Loucy (cell line): Measurements from ENCODE around the gene SMC3.

ENCODE experiments used
- H2AFZ ChIP-seq: fragments of 200-600 bp; sonication (generic); 2 replicates; pipeline ENCODE4 v1.6.0; 2016; ENCODE audit warnings: antibody characterized with exemption, mild to moderate bottlenecking, low read length, moderate library complexity
- H3F3A ChIP-seq: fragments of 200-600 bp; 2 replicates; pipeline ENCODE4 v1.6.0; 2016; ENCODE audit warnings: antibody characterized with exemption, low read depth, mild to moderate bottlenecking
- H3K27me3 ChIP-seq: fragments of 200-600 bp; sonication (generic); 2 replicates; pipeline ENCODE4 v1.6.1; 2014; ENCODE audit warnings: low read length, mild to moderate bottlenecking; ENCODE audit not compliant: insufficient read depth, poor library complexity, severe bottlenecking
- H3K36me3 ChIP-seq: fragments of 200-600 bp; sonication (generic); 2 replicates; pipeline ENCODE4 v1.6.1; 2016; ENCODE audit warnings: low read length; ENCODE audit not compliant: insufficient read depth
- H3K4me1 ChIP-seq: fragments of 200-600 bp; sonication (generic); 2 replicates; pipeline ENCODE4 v1.5.1; 2014; ENCODE audit warnings: low read length, mild to moderate bottlenecking; ENCODE audit not compliant: insufficient read depth, poor library complexity, severe bottlenecking
- H3K4me2 ChIP-seq: fragments of 200-600 bp; sonication (generic); 2 replicates; pipeline ENCODE4 v1.6.0; 2014; ENCODE audit warnings: antibody characterized with exemption, low read length, low read depth, mild to moderate bottlenecking; ENCODE audit not compliant: poor library complexity, severe bottlenecking
- H3K4me3 ChIP-seq: fragments of 200-600 bp; sonication (generic); 2 replicates; pipeline ENCODE4 v1.5.1; 2014; ENCODE audit warnings: low read length, mild to moderate bottlenecking, mixed read lengths; ENCODE audit not compliant: poor library complexity, severe bottlenecking
- H3K79me2 ChIP-seq: fragments of 200-600 bp; sonication (generic); 2 replicates; pipeline ENCODE4 v1.6.1; 2014; ENCODE audit warnings: low read length; ENCODE audit not compliant: insufficient read depth
- H3K9ac ChIP-seq: fragments of 200-600 bp; sonication (generic); 2 replicates; pipeline ENCODE4 v1.6.0; 2014; ENCODE audit warnings: mild to moderate bottlenecking, low read depth, low read length, moderate library complexity; ENCODE audit not compliant: poor library complexity, severe bottlenecking
- H3K9me2 ChIP-seq: fragments of 200-600 bp; sonication (generic); replicated peaks from 2 replicates; pipeline ENCODE4 v1.6.1; 2016; ENCODE audit warnings: low read depth, low read length, mixed read lengths
- H3K9me3 ChIP-seq: fragments of 200-600 bp; sonication (generic); 2 replicates; pipeline ENCODE4 v1.6.1; 2014; ENCODE audit warnings: mild to moderate bottlenecking, antibody characterized with exemption, low read length, low read depth; ENCODE audit not compliant: insufficient read depth
- H4K20me1 ChIP-seq: fragments of 200-600 bp; sonication (generic); 2 replicates; pipeline ENCODE4 v1.6.0; 2014; ENCODE audit warnings: antibody characterized with exemption, low read length, mild to moderate bottlenecking; ENCODE audit not compliant: insufficient read depth, poor library complexity, severe bottlenecking
- CTCF ChIP-seq: fragments of 200-600 bp; sonication (generic); conservative IDR thresholded peaks from 2 replicates; pipeline ENCODE4 v1.5.1; 2014; ENCODE audit warnings: mild to moderate bottlenecking, antibody characterized with exemption, low read length
- EZH2phosphoT487 ChIP-seq: fragments of 200-600 bp; IDR thresholded peaks from 2 replicates; pipeline ENCODE4 v1.6.1; 2018; ENCODE audit warnings: antibody characterized with exemption, mild to moderate bottlenecking, moderate library complexity, borderline replicate concordance

SMC3 gene

GRCh38 chr10:110616493-110617033 lies 49.1 kb downstream of the SMC3 start:
- Histone ChIP-seq H3K27me3 (no peaks in the 10 kb centered on the region), H2AFZ (no peak overlapping the region), H3F3A (no peaks in the 10 kb centered on the region), H3K4me3 (no peak overlapping the region), H3K9me3 (no peaks in the 10 kb centered on the region), H3K79me2 (no peaks in the 10 kb centered on the region), H3K4me2 (no peak overlapping the region), H3K36me3 (no peaks in the 10 kb centered on the region), H3K9ac (no peak overlapping the region), H3K4me1 (no peaks in the 10 kb centered on the region), H4K20me1 (no peaks in the 10 kb centered on the region), H3K9me2 (no peaks in the 10 kb centered on the region)
- TF ChIP-seq EZH2phosphoT487 (no peak), CTCF (no peak)

- H3K9me2 ChIP-seq = no peaks in the 10 kb centered on the region
- no peaks in the 10 kb centered on the region for H3K36me3 ChIP-seq
- H3K27me3 ChIP-seq = no peaks in the 10 kb centered on the region
- no peaks in the 10 kb centered on the region for H3K9me3 ChIP-seq
- H3K9ac ChIP-seq = no peak overlapping the region
- no peak overlapping the region for H3K4me2 ChIP-seq
- H2AFZ ChIP-seq = no peak overlapping the region
- TF ChIP-seq CTCF = no peak
- no peak for TF ChIP-seq EZH2phosphoT487
- H3K4me3 ChIP-seq = no peak overlapping the region
- no peaks in the 10 kb centered on the region for H3F3A ChIP-seq
- no peaks in the 10 kb centered on the region for H4K20me1 ChIP-seq
- no peaks in the 10 kb centered on the region for H3K4me1 ChIP-seq
- no peaks in the 10 kb centered on the region for H3K79me2 ChIP-seq
Measured at GRCh38 chr10:110617425-110618229, 50.1 kb downstream of the SMC3 start.

- Histone ChIP-seq H3K4me2 (no peak overlapping the region), H2AFZ (no peak overlapping the region)
Measured at GRCh38 chr10:110618230-110618610, 50.7 kb downstream of the SMC3 start.

More at GRCh38 chr10:110618230-110618610, 50.7 kb downstream of the SMC3 start:
- H3K9me3 ChIP-seq = no peaks in the 10 kb centered on the region
- H3K4me3 ChIP-seq = no peak overlapping the region
- H3F3A ChIP-seq = no peaks in the 10 kb centered on the region
- H4K20me1 ChIP-seq = no peaks in the 10 kb centered on the region
- no peaks in the 10 kb centered on the region for H3K79me2 ChIP-seq
- H3K27me3 ChIP-seq = no peaks in the 10 kb centered on the region
- H3K4me1 ChIP-seq = no peaks in the 10 kb centered on the region
- H3K9me2 ChIP-seq = no peaks in the 10 kb centered on the region
- no peak overlapping the region for H3K9ac ChIP-seq
- no peaks in the 10 kb centered on the region for H3K36me3 ChIP-seq
- TF ChIP-seq CTCF (no peak), EZH2phosphoT487 (no peak)
